CD4-positive, alpha-beta T cell treated with Interleukin-21 for 1 hour (primary cell): ENCODE data around the gene ELMO1.

ENCODE experiments used
- DNase-seq: peaks from one replicate; pipeline ENCODE4 v3.0.0-alpha.2; 2020

The ELMO1 gene

DNA sequence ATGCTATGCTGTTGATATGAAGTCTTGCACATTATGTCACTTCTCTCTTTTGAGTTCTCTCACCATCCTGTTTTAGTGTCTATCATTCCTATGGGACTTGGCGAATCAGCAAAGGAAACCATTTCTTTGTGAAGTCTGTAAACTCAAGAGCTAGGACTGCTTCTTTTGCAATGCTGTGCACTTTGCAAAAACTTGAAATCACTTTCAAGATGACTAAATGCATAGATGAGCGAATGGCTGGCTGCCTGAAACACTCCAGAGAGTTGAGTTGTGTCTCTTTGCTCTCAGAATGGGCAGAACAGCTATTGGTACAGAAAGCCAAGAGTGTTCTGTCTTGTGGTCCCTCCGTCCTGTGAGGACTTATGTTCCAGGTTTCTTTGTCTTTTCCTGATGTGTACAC lies 18.3 kb upstream of the ELMO1 start:
- DNase-seq = no peak

DNA sequence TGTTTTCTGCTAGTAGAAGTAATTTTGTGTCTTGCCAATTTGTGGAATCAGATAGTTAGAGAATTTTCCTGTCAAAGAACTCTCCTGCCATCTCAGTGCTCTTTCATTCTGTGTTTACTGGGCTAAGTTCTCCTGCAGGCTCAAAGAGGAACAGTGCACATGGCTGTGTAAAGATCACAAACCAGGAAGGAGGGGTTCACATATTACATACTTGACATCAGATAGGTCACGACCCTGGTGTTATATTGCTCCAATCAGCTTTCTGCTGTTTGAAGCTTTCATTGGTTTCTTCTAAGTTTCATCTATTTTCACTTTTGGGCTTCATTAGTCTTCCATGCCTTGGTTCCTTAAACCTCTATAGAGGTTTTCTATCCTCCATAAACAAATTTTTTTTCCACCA lies 13.5 kb upstream of the ELMO1 start:
- no peak for DNase-seq

- DNase-seq = no peak
These were observed 6.4 kb upstream of the ELMO1 start for GRCh38 chr7:37455081-37455480.

GRCh38 chr7:37452346-37452745 lies 3.7 kb upstream of the ELMO1 start:
- DNase-seq = no peak

DNA sequence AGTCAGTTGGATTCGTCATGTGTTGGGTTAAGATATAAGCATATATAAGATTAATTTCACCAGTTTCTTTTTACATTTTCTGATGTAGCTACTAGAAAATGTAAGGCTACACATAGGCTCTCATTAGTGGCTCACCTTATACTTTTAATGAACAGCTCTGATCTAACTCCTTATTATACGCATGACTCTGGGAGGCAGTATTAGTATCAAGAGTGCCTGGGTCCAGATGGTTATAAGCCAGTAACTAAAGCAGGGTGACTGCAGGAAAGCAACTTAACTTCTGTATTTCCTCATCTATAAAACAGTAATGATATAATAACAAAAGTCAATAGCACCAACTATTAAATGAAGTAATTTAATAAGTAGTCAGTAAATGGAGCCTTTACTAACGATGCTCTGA lies 1.4 kb upstream of the ELMO1 start:
- DNase-seq = no peak

GRCh38 chr7:37449621-37450020 lies 957 bp upstream of the ELMO1 start:
- DNase-seq = no peak

GRCh38 chr7:37448011-37448635 lies 541 bp downstream of the ELMO1 start:
- DNase-seq = peak; percentile 34

DNA sequence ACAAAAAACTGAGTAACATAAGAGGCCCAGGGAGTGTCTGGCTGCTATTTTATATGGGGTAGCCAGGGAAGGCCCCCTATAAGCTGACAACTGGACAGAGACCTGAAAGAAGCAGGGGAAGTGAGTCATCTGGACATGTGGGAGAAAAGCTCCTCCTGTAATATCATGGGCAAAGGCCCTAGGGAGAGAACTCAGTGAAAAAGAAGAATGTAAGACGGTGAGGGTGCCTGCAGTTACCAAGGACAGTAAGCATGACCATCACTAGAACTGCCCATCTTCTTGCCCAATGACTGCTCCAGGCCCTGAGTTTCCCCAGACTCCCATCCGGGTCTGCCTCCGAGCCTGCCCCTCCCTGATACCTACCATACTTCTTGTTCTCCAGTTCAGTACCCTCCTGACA lies 2.3 kb downstream of the ELMO1 start:
- no peak for DNase-seq

DNA sequence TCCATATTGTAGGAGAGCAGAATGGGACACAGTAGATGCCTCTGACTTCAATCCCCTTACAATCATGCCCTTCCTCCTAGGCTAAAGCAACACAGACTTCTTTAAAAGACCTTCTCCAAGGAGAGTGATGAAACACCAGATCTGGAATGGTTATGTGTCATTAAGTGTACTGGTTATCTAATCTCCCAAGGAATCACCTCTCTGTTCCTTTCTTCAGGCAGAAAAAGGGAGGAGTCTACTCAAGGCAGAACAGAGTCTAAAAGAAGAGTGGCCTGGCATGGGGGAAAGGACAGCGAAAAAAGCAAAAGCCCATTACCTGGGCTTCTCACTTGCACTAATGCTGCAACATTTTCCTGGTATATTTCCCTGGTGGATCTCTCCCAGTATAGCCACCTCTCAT lies 2.9 kb downstream of the ELMO1 start:
- DNase-seq = no peak

- DNase-seq = no peak
These were observed 3.5 kb downstream of the ELMO1 start for GRCh38 chr7:37445064-37445723.

- DNase-seq = no peak
These were observed 5.0 kb downstream of the ELMO1 start for GRCh38 chr7:37443627-37444026.

DNA sequence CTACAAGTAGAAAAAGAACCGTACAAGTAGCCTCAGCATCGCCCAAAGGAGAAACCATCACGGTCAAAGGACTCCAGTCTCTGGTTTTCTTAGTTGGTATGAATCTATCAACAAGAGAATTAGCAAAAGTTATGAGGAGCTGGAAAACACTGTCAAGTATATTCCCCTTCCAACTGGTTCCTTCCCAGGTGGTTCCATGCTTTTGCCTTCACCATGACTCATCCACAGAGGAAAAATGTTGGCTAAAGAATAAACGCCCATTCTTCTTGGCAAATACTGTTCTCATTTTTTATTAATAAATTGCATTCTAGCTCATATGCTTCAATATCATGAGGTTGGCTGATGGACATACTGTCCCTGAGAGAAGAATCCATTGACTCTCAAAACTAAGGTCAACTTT lies 6.4 kb downstream of the ELMO1 start:
- no peak for DNase-seq

DNA sequence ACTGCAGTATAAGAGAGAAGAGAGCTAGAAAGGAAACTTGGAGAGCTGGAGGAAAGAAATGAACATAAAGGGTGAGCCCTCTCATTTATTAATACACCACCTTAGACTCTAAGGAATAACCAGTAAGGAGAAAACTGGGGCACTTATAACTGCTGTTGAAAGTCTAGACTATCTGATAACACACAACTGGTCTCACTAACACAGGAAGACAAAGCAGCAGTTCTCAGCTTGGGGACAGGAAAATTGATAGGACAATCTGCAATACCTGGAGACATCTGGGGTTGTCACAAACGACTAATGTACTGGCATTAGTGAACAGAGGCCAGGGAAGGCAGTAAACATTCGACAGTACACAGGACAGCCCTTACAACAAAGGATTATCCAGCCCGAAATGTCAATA lies 6.8 kb downstream of the ELMO1 start:
- no peak for DNase-seq

GRCh38 chr7:37441386-37441760 lies 7.3 kb downstream of the ELMO1 start:
- DNase-seq = no peak

GRCh38 chr7:37440738-37441385 lies 7.8 kb downstream of the ELMO1 start:
- DNase-seq = peak; percentile 34

DNA sequence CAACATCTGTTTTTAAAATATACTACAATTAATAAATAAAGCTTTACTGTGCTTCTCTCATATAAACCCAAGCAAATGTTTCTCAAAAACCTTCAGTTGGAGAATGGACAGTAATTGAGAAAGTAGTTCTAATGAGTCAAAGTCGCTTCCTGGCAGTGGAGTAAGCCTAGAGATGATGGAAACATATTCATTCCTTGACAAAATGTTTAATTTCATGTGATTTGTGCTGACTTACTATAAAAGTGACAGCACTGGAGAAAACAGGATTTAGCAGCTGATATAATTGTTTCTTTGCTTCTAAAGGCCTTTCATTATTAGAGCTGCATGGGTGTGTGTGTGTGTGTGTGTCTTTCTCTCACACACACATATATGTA lies 9.0 kb downstream of the ELMO1 start:
- DNase-seq = no peak

GRCh38 chr7:37438906-37439652 lies 9.6 kb downstream of the ELMO1 start:
- DNase-seq = no peak

GRCh38 chr7:37435156-37435855 lies 13.4 kb downstream of the ELMO1 start:
- no peak for DNase-seq

GRCh38 chr7:37434529-37434928 lies 14.1 kb downstream of the ELMO1 start:
- no peak for DNase-seq

- no peak for DNase-seq
These were observed 15.5 kb downstream of the ELMO1 start for GRCh38 chr7:37433166-37433565.

GRCh38 chr7:37432281-37432920 lies 16.3 kb downstream of the ELMO1 start:
- DNase-seq = peak; percentile 29

DNA sequence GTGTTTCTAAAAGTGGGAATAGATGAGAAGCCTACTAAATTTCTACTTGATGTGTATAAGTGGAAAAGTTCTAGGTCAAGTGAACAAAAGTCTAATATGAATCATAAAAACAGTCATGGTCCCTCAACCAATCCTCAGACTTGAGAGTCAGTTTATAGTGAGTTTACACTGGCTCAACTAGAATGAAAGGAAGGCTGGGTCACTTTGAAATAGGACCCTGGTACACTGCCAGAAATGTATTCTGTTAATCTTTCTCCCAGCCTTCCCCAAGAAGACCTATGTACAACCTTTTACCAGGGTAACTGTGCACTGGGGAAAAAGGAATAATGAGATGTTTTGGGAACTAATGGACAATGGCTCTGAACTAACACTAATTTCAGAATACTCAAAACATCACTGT lies 17.3 kb downstream of the ELMO1 start:
- DNase-seq = no peak

DNA sequence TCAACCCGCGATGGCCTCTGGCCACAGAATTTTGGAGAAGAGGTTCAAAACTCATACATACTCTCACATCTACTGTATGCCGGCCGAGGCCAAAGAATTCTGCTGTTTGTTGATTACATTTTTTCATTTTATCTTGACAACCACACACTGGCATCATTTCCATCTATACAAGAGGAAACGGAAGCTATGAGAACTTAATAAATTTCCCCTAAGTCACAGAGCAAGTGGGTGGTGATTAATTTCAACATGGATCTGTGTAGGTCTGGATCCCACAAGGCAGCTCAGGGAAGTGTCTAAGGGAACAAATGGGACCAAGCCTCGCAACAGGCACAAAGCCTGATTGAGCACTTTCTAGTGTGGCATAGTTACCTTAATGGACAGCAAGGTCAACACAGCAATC lies 18.0 kb downstream of the ELMO1 start:
- no peak for DNase-seq
